Esophagus muscularis mucosa (tissue), 4 donors: ENCODE data around the gene LRCOL1. TPM values are rescaled to one million over a fixed set of nuclear protein-coding genes. Genes with fewer than 3 reads are reported as not detected.
A peak's percentile ranks its signal among the peaks of the same experiment; 100 is the strongest.

Experiments
- DNase-seq: peaks from one replicate; pipeline ENCODE4 v3.0.0-alpha.2; 2017; ENCODE audit errors: extremely low spot score
- H3K27ac ChIP-seq, 4 donors: fragments of 200-600 bp; sonication (generic); replicated peaks in 1 of 4; 1 replicate in 3 of 4; 2 replicates in 1 of 4; pipeline ENCODE4 v1.5.1; 2016 to 2019; ENCODE audit warnings: mild to moderate bottlenecking in 1 of 4
- H3K27me3 ChIP-seq, 4 donors: fragments of 200-600 bp; sonication (generic); one replicate each; pipeline versions ENCODE4 v1.5.1 to v1.6.0; 2016 to 2019
- H3K36me3 ChIP-seq, 4 donors: fragments of 200-600 bp; sonication (generic); one replicate each; pipeline ENCODE4 v1.5.1; 2016 to 2019
- H3K4me1 ChIP-seq, 4 donors: fragments of 200-600 bp; sonication (generic); one replicate each; pipeline ENCODE4 v1.5.1; 2016 to 2019
- H3K4me3 ChIP-seq, 4 donors: fragments of 200-600 bp; sonication (generic); 1 replicate in 2 of 4; 2 replicates in 2 of 4; pipeline ENCODE4 v1.5.1; 2016 to 2019; ENCODE audit warnings: mild to moderate bottlenecking in 4 of 4, moderate library complexity in 1 of 4
- H3K9me3 ChIP-seq, 4 donors: fragments of 200-600 bp; sonication (generic); 1 replicate in 3 of 4; 2 replicates in 1 of 4; pipeline ENCODE4 v1.5.1; 2016 to 2019
- EP300 ChIP-seq: sonication (generic); formaldehyde crosslinking; IDR thresholded peaks from one replicate; pipeline ENCODE4 v1.6.1; 2017; ENCODE audit warnings: antibody characterized with exemption
- POLR2A ChIP-seq: fragments of 450-650 bp; IDR thresholded peaks from one replicate; pipeline ENCODE4 v1.6.1; 2017; ENCODE audit warnings: antibody characterized with exemption, moderate library complexity, mild to moderate bottlenecking, low read depth
- POLR2AphosphoS5 ChIP-seq, 2 donors: sonication (generic); formaldehyde crosslinking; IDR thresholded peaks; one replicate each; pipeline ENCODE4 v1.6.1; 2017; ENCODE audit warnings: antibody characterized with exemption in 2 of 2
- WGBS: methylation state at CpG from one replicate; pipeline ENCODE4 v1.1.5; 2018; 5-methylcytosine and 5-hydroxymethylcytosine counted together
- intact Hi-C: fragments of 100-400 bp; cut with DNase I; formaldehyde crosslinking; loops from one replicate; pipeline ENCODE4 v1.15.1; 2023
- total RNA-seq, 4 donors: library from RNA; depleted of rRNA; stranded (reverse); fragments of >200 nt; gene quantifications; one replicate each; pipeline versions ENCODE4 v1.1.0 to v1.2.1, GENCODE V29; 2016
- TF ChIP-seq, protein P1 (sequence below), 3 experiments: fragments of 200-600 bp in 2 of 3; fragments of 450-650 bp in 1 of 3; sonication (generic) in 2 of 3; IDR thresholded peaks; one replicate each; pipeline ENCODE4 v1.5.1; 2017 to 2019; ENCODE audit warnings: antibody characterized with exemption in 3 of 3, mild to moderate bottlenecking in 2 of 3, moderate library complexity in 1 of 3

The LRCOL1 gene
- total RNA-seq, 4 donors from 2014 or later, result not detected

DNA sequence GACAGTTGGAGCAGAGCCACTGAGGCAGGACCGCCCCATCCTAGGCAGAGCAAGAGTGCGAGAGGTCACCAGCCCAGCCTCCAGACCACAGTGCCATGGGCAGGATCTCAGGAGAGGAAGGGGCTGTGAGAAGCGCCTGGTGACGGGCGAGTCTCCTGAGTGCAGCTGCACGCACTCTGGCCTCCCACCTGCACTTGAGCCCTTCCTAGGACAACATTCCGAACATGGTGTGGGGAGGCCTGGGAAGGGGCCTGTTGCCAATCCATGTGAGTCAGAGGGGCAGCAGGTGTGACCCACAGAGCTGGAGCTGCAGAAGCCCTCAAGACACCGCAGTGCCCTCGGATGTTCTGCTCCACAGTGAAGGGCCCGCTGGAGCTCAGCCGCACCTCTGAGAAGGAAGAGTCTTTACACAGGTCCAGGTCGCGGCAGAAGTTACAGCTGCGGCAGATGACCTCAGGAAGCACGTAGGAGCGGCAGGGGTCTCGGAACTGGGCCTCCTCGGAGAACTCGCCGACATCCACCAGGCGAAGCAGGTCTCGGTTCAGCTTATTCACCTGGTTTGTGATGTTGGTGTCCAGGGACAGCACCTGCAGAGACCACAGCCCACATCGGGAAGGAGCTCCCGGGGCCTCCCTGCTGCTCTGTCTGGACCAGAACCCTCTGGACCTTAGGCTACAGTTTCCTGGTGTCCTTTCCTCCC, 15.5 kb upstream of the LRCOL1 start:
- peaks cover 0 to 4% (median 0%) of the 10 kb centered on the region in 4 donors for H3K27me3 ChIP-seq
- no peak for TF ChIP-seq POLR2AphosphoS5 (IDR thresholded peaks at IDR 0.05)
- TF ChIP-seq, protein P1, sequence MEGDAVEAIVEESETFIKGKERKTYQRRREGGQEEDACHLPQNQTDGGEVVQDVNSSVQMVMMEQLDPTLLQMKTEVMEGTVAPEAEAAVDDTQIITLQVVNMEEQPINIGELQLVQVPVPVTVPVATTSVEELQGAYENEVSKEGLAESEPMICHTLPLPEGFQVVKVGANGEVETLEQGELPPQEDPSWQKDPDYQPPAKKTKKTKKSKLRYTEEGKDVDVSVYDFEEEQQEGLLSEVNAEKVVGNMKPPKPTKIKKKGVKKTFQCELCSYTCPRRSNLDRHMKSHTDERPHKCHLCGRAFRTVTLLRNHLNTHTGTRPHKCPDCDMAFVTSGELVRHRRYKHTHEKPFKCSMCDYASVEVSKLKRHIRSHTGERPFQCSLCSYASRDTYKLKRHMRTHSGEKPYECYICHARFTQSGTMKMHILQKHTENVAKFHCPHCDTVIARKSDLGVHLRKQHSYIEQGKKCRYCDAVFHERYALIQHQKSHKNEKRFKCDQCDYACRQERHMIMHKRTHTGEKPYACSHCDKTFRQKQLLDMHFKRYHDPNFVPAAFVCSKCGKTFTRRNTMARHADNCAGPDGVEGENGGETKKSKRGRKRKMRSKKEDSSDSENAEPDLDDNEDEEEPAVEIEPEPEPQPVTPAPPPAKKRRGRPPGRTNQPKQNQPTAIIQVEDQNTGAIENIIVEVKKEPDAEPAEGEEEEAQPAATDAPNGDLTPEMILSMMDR (IDR thresholded peaks at IDR 0.05), result no peak
- TF ChIP-seq POLR2A, result no peak
- TF ChIP-seq EP300, result no peak
- intact Hi-C loops, result no loop called here
- peaks cover 8 to 20% (median 17%) of the 10 kb centered on the region in 4 donors for H3K4me1 ChIP-seq
- no peak overlapping the region for H3K4me3 ChIP-seq
- no peak for DNase-seq
- no peak overlapping the region for H3K27ac ChIP-seq
- WGBS, result 80% methylated on average over 16 of the region's 24 CpGs
- H3K36me3 ChIP-seq, result peaks cover 14 to 50% (median 46%) of the 10 kb centered on the region in 4 donors
- no peaks in the 10 kb centered on the region for H3K9me3 ChIP-seq

DNA sequence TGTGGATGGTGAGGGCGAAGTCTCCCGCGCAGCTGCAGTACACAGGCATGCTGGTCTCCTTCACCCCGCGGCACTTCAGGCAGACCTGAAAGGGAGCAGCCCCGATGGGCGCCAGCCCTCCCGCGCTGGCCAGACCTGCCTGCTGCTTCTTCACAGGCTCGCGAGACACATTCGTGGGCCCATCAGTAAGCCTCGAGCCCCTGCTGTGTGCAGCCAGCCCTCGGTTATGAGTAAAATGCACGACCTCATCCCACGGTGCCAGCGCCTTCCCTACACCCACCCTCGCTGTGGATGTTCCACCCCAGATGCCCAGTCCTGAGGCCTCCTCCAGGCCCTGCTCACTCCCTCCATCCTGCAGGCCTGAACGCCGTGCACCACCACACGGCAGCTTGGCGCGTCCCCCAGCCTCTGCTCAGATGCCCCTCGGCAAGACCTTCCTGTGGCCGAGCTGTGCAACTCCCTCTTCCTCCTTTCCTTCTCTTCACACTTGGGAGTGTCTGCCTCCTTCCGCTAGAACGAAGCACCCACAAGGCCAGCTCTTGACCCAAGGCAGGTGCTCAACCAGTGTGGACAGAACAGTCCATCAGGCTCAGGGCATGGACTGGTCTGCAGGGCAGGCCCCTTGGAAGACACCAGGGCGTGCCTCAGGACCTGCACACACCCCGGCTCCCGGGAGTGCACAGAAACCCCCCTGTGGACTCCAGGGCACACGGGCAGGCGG, 14.7 kb upstream of the LRCOL1 start:
- Histone ChIP-seq H3K9me3 (no peaks in the 10 kb centered on the region), H3K4me3 (no peak overlapping the region), H3K36me3 (peaks cover 14 to 42% (median 38%) of the 10 kb centered on the region in 4 donors), H3K4me1 (peaks cover 8 to 20% (median 18%) of the 10 kb centered on the region in 4 donors), H3K27me3 (peaks cover 0 to 12% (median 4%) of the 10 kb centered on the region in 4 donors), H3K27ac (no peak overlapping the region)
- DNase-seq, result no peak
- TF ChIP-seq, protein P1 (IDR thresholded peaks at IDR 0.05), result no peak
- TF ChIP-seq POLR2AphosphoS5 (IDR thresholded peaks at IDR 0.05), result no peak
- TF ChIP-seq EP300, result no peak
- no peak for TF ChIP-seq POLR2A
- WGBS, result 93% methylated on average over 29 of the region's 32 CpGs
- intact Hi-C loops, result no loop called here

DNA sequence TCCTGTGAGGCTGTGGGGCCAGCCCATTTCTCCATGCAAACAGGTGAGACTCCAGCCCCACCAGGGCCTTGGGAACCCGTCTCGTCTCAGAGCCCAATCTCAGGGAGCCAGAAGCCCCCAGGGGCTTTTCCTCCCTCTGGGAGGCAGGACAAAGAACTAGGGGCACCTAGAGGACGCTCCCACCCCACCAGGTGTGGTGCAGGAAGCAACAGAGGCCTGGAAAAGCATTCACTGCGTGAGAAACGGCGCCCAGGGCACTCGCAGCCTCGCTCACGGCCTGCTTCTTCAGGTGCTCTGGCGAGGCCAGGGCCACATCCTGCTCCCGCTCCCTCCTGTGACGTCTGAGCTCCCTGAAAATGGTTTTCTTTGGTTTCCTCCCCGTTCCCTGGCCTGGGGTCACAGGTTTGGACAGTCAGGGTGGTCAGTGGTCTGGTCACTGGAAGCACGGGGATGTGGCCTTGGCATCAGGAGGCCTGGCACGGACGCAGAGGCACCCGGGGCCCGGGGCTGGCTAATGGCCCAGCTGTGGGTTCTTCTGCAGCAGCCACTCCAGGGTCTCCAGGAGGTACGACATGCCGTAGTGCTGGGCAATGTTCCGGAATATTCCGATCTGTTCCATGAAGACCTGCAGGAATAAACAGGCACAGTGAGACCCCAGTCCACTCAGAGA, 13.9 kb upstream of the LRCOL1 start:
- no peak for DNase-seq
- H3K36me3 ChIP-seq, result peaks cover 10 to 35% (median 32%) of the 10 kb centered on the region in 4 donors
- intact Hi-C loops, result no loop called here
- 95% methylated on average over 18 of the region's 22 CpGs for WGBS
- peaks cover 8 to 27% (median 23%) of the 10 kb centered on the region in 4 donors for H3K4me1 ChIP-seq
- H3K9me3 ChIP-seq, result no peaks in the 10 kb centered on the region
- TF ChIP-seq POLR2AphosphoS5 (IDR thresholded peaks at IDR 0.05) (no peak), EP300 (no peak), POLR2A (no peak)
- TF ChIP-seq, protein P1 (IDR thresholded peaks at IDR 0.05), result no peak
- H3K4me3 ChIP-seq, result no peak overlapping the region
- H3K27me3 ChIP-seq, result peaks cover 0 to 20% (median 11%) of the 10 kb centered on the region in 4 donors
- no peak overlapping the region for H3K27ac ChIP-seq

DNA sequence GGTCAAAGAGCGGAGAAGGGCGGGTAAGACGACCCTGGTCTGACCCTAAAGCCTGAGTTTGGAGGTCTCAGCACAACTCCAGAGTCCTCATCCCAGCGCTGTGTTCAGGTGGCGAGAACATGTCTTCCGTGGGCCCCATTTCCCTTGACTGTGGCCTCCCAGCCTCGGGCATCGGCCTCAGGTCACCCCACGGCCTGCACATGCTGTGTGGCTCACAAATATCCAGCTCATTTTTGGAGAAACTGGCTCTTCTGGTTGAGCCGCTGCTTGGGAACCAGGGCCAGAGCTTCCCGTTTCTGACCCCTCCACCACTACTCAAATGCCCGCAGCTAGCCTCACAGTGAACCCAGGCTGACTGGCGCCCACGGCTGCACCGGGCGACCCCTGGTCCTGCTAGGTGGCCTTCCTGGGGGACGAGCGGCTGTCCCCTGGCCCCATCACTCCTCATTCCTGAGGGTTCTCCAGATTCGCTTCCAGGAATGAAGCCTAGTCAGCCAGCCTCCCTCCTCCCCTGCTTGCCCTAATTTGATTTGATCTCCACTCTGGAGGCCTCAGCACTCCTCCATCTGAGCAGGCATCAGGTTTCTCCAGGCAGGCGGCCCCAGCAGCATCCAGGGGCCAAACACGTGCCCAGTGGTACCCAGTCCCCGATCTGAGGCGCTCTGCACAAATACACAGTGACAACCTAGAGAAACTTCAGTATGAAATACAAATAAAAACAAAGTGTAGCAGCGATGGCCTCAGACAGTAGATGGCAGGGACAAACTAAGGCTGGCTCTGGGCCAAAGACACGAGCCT, 12.9 kb upstream of the LRCOL1 start:
- Histone ChIP-seq H3K4me1 (peaks cover 9 to 38% (median 29%) of the 10 kb centered on the region in 4 donors), H3K27ac (peak overlapping the region; percentile 36 to 67 (median 51)), H3K27me3 (peaks cover 0 to 30% (median 16%) of the 10 kb centered on the region in 4 donors), H3K36me3 (peaks cover 7 to 27% (median 27%) of the 10 kb centered on the region in 4 donors), H3K4me3 (no peak overlapping the region), H3K9me3 (no peaks in the 10 kb centered on the region)
- TF ChIP-seq POLR2AphosphoS5 (IDR thresholded peaks at IDR 0.05), result no peak
- no peak for TF ChIP-seq POLR2A
- TF ChIP-seq, protein P1 (IDR thresholded peaks at IDR 0.05), result no peak
- TF ChIP-seq EP300, result no peak
- WGBS, result 77% methylated on average over 20 of the region's 25 CpGs
- DNase-seq, result no peak
- intact Hi-C loops, result no loop called here
